HCT116 (cell line): ENCODE data around the gene AACS. TPM values are rescaled to one million over a fixed set of nuclear protein-coding genes. Genes with fewer than 3 reads are reported as not detected.

ENCODE experiments used
- ATAC-seq: fragments of 200-7000 bp; cut with Tn5 transposase; 2 replicates; pipeline ENCODE4 v1.9.1; 2020; ENCODE audit warnings: mild to moderate bottlenecking, moderate library complexity
- BruUV-seq: library from RNA; stranded (reverse); fragments of 400-500 nt; replicated peaks from 2 replicates; lab custom pipeline; 2021; lab: Mats Ljungman, UMichigan
- CTCF ChIA-PET: fragments of 300-600 bp; sonication (Branson Sonifier 250); formaldehyde crosslinking; loops from one replicate; lab custom pipeline; 2021; ENCODE audit warnings: antibody characterized with exemption; lab: Charles Lee
- POLR2A ChIA-PET: fragments of 300-600, 350-600 bp; sonication (Branson Sonifier 250); formaldehyde crosslinking; loops from one replicate; lab custom pipeline; 2021; ENCODE audit warnings: antibody characterized with exemption; lab: Charles Lee
- RAD21 ChIA-PET, 2 experiments: fragments of 300-600 bp; sonication (Branson Sonifier 250); formaldehyde crosslinking; loops; one replicate each; lab custom pipeline; 2023; ENCODE audit warnings: low total read pairs in 2 of 2; ENCODE audit not compliant: uncharacterized antibody in 2 of 2, unreplicated experiment in 2 of 2, low non-redundant PET in 1 of 2; lab: Charles Lee
- DNase-seq: peaks from one replicate; pipeline ENCODE4 v3.0.0-alpha.2; 2010; ENCODE audit warnings: low read depth, low spot score
- H2AFZ ChIP-seq: fragments of 200-600 bp; shearing (Covaris generic), sonication (generic); 2 replicates; pipeline ENCODE4 v1.6.1; 2017; ENCODE audit warnings: low read depth, mixed run types, mixed read lengths, antibody characterized with exemption, low read length; ENCODE audit not compliant: poor library complexity, severe bottlenecking
- H3K27ac ChIP-seq: 2 replicates; pipeline ENCODE4 v1.5.1; 2012; ENCODE audit warnings: low read depth, low read length
- H3K27me3 ChIP-seq: fragments of 200-600 bp; sonication (generic); 2 replicates; pipeline ENCODE4 v1.6.1; 2016; ENCODE audit warnings: mixed run types, low read length, mixed read lengths; ENCODE audit not compliant: insufficient read depth
- H3K36me3 ChIP-seq, 2 experiments: fragments of 200-500 bp in 1 of 2; fragments of 200-600 bp in 1 of 2; sonication (Bioruptor generic) in 1 of 2; sonication (generic) in 1 of 2; 2 replicates each; pipeline versions ENCODE4 v1.5.1 to v1.6.1; 2014 to 2016; ENCODE audit warnings: low read length in 2 of 2, inconsistent platforms in 1 of 2, mixed read lengths in 1 of 2, mixed run types in 1 of 2; ENCODE audit not compliant: insufficient read depth in 2 of 2, control insufficient read depth in 1 of 2
- H3K4me1 ChIP-seq, 2 experiments: fragments of 200-600 bp in 1 of 2; sonication (generic) in 1 of 2; 2 replicates each; pipeline versions ENCODE4 v1.5.1 to v1.6.1; 2012 to 2017; ENCODE audit warnings: low read length in 2 of 2, inconsistent platforms in 1 of 2, mild to moderate bottlenecking in 1 of 2, mixed read lengths in 1 of 2, mixed run types in 1 of 2, moderate library complexity in 1 of 2; ENCODE audit not compliant: insufficient read depth in 2 of 2, control insufficient read depth in 1 of 2
- H3K4me2 ChIP-seq: fragments of 200-600 bp; sonication (generic); 2 replicates; pipeline ENCODE4 v1.6.1; 2017; ENCODE audit warnings: mixed run types, low read length, mixed read lengths
- H3K4me3 ChIP-seq, 2 experiments: fragments of 200-600 bp in 1 of 2; sonication (generic) in 1 of 2; replicated peaks in 1 of 2; 2 replicates each; pipeline ENCODE4 v1.5.1; 2011 to 2016; ENCODE audit warnings: low read length in 2 of 2, control low read depth in 1 of 2, low read depth in 1 of 2, mild to moderate bottlenecking in 1 of 2, mixed read lengths in 1 of 2, mixed run types in 1 of 2
- H3K79me2 ChIP-seq: fragments of 200-600 bp; sonication (generic); 2 replicates; pipeline ENCODE4 v1.6.1; 2017; ENCODE audit warnings: mild to moderate bottlenecking, mixed run types, low read length, moderate library complexity, mixed read lengths; ENCODE audit not compliant: insufficient read depth
- H3K9ac ChIP-seq: fragments of 200-600 bp; sonication (generic); 2 replicates; pipeline ENCODE4 v1.6.1; 2016; ENCODE audit warnings: low read length, mixed read lengths
- H3K9me2 ChIP-seq: fragments of 200-600 bp; sonication (generic), shearing (Covaris generic); 2 replicates; pipeline ENCODE4 v1.6.1; 2017; ENCODE audit warnings: mixed run types, mild to moderate bottlenecking, moderate library complexity; ENCODE audit not compliant: insufficient read depth
- H3K9me3 ChIP-seq, 2 experiments: fragments of 200-500 bp in 1 of 2; fragments of 200-600 bp in 1 of 2; sonication (Bioruptor generic) in 1 of 2; sonication (generic) in 1 of 2; 2 replicates each; pipeline ENCODE4 v1.6.1; 2014 to 2017; ENCODE audit warnings: low read length in 2 of 2, mixed read lengths in 2 of 2, inconsistent platforms in 1 of 2, low read depth in 1 of 2, mild to moderate bottlenecking in 1 of 2, mixed run types in 1 of 2, moderate library complexity in 1 of 2; ENCODE audit not compliant: control insufficient read depth in 1 of 2, insufficient read depth in 1 of 2
- H4K20me1 ChIP-seq: fragments of 200-600 bp; sonication (generic), shearing (Covaris generic); 2 replicates; pipeline ENCODE4 v1.6.1; 2017; ENCODE audit warnings: mixed run types, mild to moderate bottlenecking, moderate library complexity; ENCODE audit not compliant: insufficient read depth
- CBX3 ChIP-seq: IDR thresholded peaks from 2 replicates; pipeline ENCODE4 v1.6.1; 2012; ENCODE audit warnings: low read depth
- EZH2 ChIP-seq: fragments of 200-600 bp; sonication (generic); IDR thresholded peaks from 2 replicates; pipeline ENCODE4 v1.6.1; 2017; ENCODE audit warnings: antibody characterized with exemption, mixed run types
- EZH2phosphoT487 ChIP-seq: fragments of 200-600 bp; IDR thresholded peaks from 2 replicates; pipeline ENCODE4 v1.6.1; 2018; ENCODE audit warnings: antibody characterized with exemption, borderline replicate concordance
- FOSL1 ChIP-seq: IDR thresholded peaks from 2 replicates; pipeline ENCODE4 v1.6.1; 2012; ENCODE audit warnings: low read depth
- JUND ChIP-seq: IDR thresholded peaks from 2 replicates; pipeline ENCODE4 v1.6.1; 2012
- RAD21 ChIP-seq: IDR thresholded peaks from 2 replicates; pipeline ENCODE4 v1.6.1; 2012; ENCODE audit warnings: low read depth, mild to moderate bottlenecking
- SP1 ChIP-seq: IDR thresholded peaks from 2 replicates; pipeline ENCODE4 v1.6.1; 2012; ENCODE audit warnings: low read depth
- SRF ChIP-seq: IDR thresholded peaks from 2 replicates; pipeline ENCODE4 v1.6.1; 2012; ENCODE audit warnings: low read depth
- YY1 ChIP-seq: IDR thresholded peaks from 2 replicates; pipeline ENCODE4 v1.6.1; 2011; ENCODE audit warnings: low read length, low read depth, moderate library complexity, mild to moderate bottlenecking; ENCODE audit not compliant: insufficient replicate concordance; ENCODE audit errors: extremely low read depth
- intact Hi-C: fragments of 100-400 bp; cut with micrococcal nuclease; formaldehyde crosslinking; loops from 2 replicates; pipeline ENCODE4 v1.10.0; 2022
- total RNA-seq: library from RNA; stranded (reverse); gene quantifications from one replicate; pipeline ENCODE4 v1.2.1, GENCODE V29; 2021; ENCODE audit not compliant: unreplicated experiment
- TF ChIP-seq, protein P1 (sequence below): IDR thresholded peaks from 2 replicates; pipeline ENCODE4 v1.6.1; 2011; ENCODE audit warnings: mild to moderate bottlenecking, low read length, moderate library complexity; ENCODE audit not compliant: insufficient replicate concordance; ENCODE audit errors: extremely low read depth
- TF ChIP-seq, protein P2 (sequence below): IDR thresholded peaks from 2 replicates; pipeline ENCODE4 v1.6.1; 2012; ENCODE audit warnings: low read depth
- TF ChIP-seq, protein P3 (sequence below): IDR thresholded peaks from 2 replicates; pipeline ENCODE4 v1.6.1; 2012

Gene AACS
- total RNA-seq, 1 experiment from 2014 or later: 16.0 TPM

DNA sequence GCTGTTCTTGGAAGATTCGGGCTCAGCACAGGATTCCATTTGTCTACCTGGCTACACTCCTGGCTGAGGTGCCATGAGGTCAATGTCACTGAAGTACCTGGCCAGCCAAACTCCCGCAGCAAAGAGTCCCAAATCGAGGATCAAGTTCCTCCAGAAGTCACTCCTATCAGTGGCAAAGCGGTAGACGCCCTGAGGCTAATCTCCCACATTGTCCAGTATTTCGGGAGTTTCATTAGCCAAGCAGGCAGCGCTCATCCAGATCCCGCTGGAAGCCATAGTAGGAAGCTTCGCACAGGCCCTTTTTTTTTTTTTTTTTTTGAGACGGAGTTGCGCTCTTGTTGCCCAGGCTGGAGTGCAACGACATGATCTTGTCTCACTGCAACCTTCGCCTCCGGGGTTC, 8.9 kb upstream of the AACS start:
- TF ChIP-seq SRF (no peak), JUND (no peak), SP1 (no peak), CBX3 (no peak), FOSL1 (no peak), EZH2 (no peak), YY1 (no peak), RAD21 (no peak), EZH2phosphoT487 (no peak)
- TF ChIP-seq, protein P1, sequence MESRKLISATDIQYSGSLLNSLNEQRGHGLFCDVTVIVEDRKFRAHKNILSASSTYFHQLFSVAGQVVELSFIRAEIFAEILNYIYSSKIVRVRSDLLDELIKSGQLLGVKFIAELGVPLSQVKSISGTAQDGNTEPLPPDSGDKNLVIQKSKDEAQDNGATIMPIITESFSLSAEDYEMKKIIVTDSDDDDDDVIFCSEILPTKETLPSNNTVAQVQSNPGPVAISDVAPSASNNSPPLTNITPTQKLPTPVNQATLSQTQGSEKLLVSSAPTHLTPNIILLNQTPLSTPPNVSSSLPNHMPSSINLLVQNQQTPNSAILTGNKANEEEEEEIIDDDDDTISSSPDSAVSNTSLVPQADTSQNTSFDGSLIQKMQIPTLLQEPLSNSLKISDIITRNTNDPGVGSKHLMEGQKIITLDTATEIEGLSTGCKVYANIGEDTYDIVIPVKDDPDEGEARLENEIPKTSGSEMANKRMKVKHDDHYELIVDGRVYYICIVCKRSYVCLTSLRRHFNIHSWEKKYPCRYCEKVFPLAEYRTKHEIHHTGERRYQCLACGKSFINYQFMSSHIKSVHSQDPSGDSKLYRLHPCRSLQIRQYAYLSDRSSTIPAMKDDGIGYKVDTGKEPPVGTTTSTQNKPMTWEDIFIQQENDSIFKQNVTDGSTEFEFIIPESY: no peak
- TF ChIP-seq, protein P2, sequence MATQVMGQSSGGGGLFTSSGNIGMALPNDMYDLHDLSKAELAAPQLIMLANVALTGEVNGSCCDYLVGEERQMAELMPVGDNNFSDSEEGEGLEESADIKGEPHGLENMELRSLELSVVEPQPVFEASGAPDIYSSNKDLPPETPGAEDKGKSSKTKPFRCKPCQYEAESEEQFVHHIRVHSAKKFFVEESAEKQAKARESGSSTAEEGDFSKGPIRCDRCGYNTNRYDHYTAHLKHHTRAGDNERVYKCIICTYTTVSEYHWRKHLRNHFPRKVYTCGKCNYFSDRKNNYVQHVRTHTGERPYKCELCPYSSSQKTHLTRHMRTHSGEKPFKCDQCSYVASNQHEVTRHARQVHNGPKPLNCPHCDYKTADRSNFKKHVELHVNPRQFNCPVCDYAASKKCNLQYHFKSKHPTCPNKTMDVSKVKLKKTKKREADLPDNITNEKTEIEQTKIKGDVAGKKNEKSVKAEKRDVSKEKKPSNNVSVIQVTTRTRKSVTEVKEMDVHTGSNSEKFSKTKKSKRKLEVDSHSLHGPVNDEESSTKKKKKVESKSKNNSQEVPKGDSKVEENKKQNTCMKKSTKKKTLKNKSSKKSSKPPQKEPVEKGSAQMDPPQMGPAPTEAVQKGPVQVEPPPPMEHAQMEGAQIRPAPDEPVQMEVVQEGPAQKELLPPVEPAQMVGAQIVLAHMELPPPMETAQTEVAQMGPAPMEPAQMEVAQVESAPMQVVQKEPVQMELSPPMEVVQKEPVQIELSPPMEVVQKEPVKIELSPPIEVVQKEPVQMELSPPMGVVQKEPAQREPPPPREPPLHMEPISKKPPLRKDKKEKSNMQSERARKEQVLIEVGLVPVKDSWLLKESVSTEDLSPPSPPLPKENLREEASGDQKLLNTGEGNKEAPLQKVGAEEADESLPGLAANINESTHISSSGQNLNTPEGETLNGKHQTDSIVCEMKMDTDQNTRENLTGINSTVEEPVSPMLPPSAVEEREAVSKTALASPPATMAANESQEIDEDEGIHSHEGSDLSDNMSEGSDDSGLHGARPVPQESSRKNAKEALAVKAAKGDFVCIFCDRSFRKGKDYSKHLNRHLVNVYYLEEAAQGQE: no peak
- TF ChIP-seq, protein P3, sequence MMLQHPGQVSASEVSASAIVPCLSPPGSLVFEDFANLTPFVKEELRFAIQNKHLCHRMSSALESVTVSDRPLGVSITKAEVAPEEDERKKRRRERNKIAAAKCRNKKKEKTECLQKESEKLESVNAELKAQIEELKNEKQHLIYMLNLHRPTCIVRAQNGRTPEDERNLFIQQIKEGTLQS: no peak
- Histone ChIP-seq H3K27ac (no peak overlapping the region), H4K20me1 (no peaks in the 10 kb centered on the region), H3K4me1 (no peaks in the 10 kb centered on the region), H3K9me3 (no peaks in the 10 kb centered on the region), H3K9ac (no peak overlapping the region), H3K36me3 (no peaks in the 10 kb centered on the region), H3K27me3 (no peaks in the 10 kb centered on the region), H3K4me3 (no peak overlapping the region), H3K79me2 (no peaks in the 10 kb centered on the region), H3K4me2 (no peak overlapping the region), H3K9me2 (no peaks in the 10 kb centered on the region), H2AFZ (no peak overlapping the region)
- intact Hi-C loops: no loop called here
- ATAC-seq (no peak), DNase-seq (no peak)
- POLR2A ChIA-PET: no interaction called here
- CTCF ChIA-PET: no interaction called here
- BruUV-seq: no TSS peak
- RAD21 ChIA-PET: no interaction called here
